GM21360 (cell line): ENCODE measurements around the gene EXPH5.
A peak's percentile ranks its signal among the peaks of the same experiment; 100 is the strongest.

Source experiments
- ATAC-seq: cut with Tn5 transposase; IDR thresholded peaks from one replicate; pipeline ENCODE4 v1.9.1; 2021; ENCODE audit warnings: mild to moderate bottlenecking, moderate library complexity; ENCODE audit not compliant: unreplicated experiment

The EXPH5 gene

GRCh38 chr11:108527382-108527781, 66.2 kb downstream of the EXPH5 start:
- ATAC-seq, result no peak

- no peak for ATAC-seq
These were observed 68.4 kb downstream of the EXPH5 start for GRCh38 chr11:108525161-108525560.

GRCh38 chr11:108524422-108524821, 69.1 kb downstream of the EXPH5 start:
- no peak for ATAC-seq

- ATAC-seq, result no peak
These were observed 71.2 kb downstream of the EXPH5 start for GRCh38 chr11:108522318-108522717.

- no peak for ATAC-seq
These were observed 75.0 kb downstream of the EXPH5 start for GRCh38 chr11:108518581-108518980.

GRCh38 chr11:108516125-108516524, 77.4 kb downstream of the EXPH5 start:
- ATAC-seq, result no peak

GRCh38 chr11:108512708-108513107, 80.9 kb downstream of the EXPH5 start:
- no peak for ATAC-seq

GRCh38 chr11:108511851-108512474, 81.6 kb downstream of the EXPH5 start:
- ATAC-seq, result no peak

GRCh38 chr11:108508653-108509593, 84.6 kb downstream of the EXPH5 start:
- no peak for ATAC-seq

GRCh38 chr11:108501396-108501795, 92.2 kb downstream of the EXPH5 start:
- ATAC-seq, result no peak

- ATAC-seq, result no peak
These were observed 92.8 kb downstream of the EXPH5 start for GRCh38 chr11:108500721-108501120.

- ATAC-seq, result no peak
These were observed 93.4 kb downstream of the EXPH5 start for GRCh38 chr11:108500169-108500568.

- no peak for ATAC-seq
These were observed 94.7 kb downstream of the EXPH5 start for GRCh38 chr11:108498816-108499408.

GRCh38 chr11:108498046-108498815, 95.3 kb downstream of the EXPH5 start, which contains the start of gene POGLUT3:
POGLUT3 (minus strand) TSS chr11:108498384; CDS start chr11:108498366, 18 bp downstream.
- peak; percentile 68 for ATAC-seq

GRCh38 chr11:108497317-108498045, 96.1 kb downstream of the EXPH5 start:
- ATAC-seq, result peak; percentile 45

GRCh38 chr11:108496643-108497256, 96.8 kb downstream of the EXPH5 start:
- ATAC-seq, result no peak

- no peak for ATAC-seq
These were observed 98.2 kb downstream of the EXPH5 start for GRCh38 chr11:108495326-108495725.

- ATAC-seq, result no peak
These were observed 99.4 kb downstream of the EXPH5 start for GRCh38 chr11:108494182-108494581.

GRCh38 chr11:108491936-108492335, 101.6 kb downstream of the EXPH5 start:
- ATAC-seq, result no peak

- no peak for ATAC-seq
These were observed 106.7 kb downstream of the EXPH5 start for GRCh38 chr11:108486828-108487227.
